ENCODE results near the gene THRA.

THRA gene

GRCh38 chr17:40098846-40099618, 36.3 kb downstream of the THRA start:
- DNase-seq (ENCODE audit: low read depth in 2 of 2), result peak; percentile 96 to 98

- no peak for DNase-seq (ENCODE audit: low read depth in 2 of 2)
These were observed 37.1 kb downstream of the THRA start for GRCh38 chr17:40099619-40100418.

- no peak for DNase-seq (ENCODE audit: low read depth in 2 of 2)
These were observed 37.6 kb downstream of the THRA start, which contains the start of gene NR1D1 for GRCh38 chr17:40100419-40100668. Gene NR1D1, minus strand, starts transcription at chr17:40100589. Its CDS starts 495 bp downstream, at chr17:40100094.

GRCh38 chr17:40100669-40101366, 38.1 kb downstream of the THRA start:
- peak; percentile 72 to 79 for DNase-seq (ENCODE audit: low read depth in 2 of 2)

- no peak for DNase-seq (ENCODE audit: low read depth in 2 of 2)
These were observed 38.8 kb downstream of the THRA start for GRCh38 chr17:40101367-40102210.

- no peak for DNase-seq (ENCODE audit: low read depth in 2 of 2)
These were observed 40.4 kb downstream of the THRA start for GRCh38 chr17:40103071-40103661.

DNA sequence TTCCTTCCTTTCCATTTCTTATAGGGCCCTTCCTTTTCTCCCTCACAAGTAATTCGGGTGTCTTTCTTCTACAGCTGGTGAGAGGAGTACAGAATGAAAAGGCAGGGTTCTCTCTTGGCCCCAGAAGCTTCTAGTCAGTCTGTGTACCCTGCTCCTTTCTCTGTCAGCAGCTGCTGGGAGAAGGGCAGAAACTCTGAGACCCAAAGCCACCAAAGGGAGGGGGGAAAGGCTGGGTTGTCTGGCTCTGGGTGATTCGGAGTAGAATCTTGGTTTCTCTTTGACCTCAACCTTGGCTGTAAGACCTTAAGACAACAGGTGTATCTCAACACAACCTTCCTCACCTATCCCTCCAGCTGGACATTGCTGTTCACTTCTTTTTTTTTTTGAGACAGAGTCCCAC, 40.9 kb downstream of the THRA start:
- no peak for DNase-seq (ENCODE audit: low read depth in 2 of 2)

DNA sequence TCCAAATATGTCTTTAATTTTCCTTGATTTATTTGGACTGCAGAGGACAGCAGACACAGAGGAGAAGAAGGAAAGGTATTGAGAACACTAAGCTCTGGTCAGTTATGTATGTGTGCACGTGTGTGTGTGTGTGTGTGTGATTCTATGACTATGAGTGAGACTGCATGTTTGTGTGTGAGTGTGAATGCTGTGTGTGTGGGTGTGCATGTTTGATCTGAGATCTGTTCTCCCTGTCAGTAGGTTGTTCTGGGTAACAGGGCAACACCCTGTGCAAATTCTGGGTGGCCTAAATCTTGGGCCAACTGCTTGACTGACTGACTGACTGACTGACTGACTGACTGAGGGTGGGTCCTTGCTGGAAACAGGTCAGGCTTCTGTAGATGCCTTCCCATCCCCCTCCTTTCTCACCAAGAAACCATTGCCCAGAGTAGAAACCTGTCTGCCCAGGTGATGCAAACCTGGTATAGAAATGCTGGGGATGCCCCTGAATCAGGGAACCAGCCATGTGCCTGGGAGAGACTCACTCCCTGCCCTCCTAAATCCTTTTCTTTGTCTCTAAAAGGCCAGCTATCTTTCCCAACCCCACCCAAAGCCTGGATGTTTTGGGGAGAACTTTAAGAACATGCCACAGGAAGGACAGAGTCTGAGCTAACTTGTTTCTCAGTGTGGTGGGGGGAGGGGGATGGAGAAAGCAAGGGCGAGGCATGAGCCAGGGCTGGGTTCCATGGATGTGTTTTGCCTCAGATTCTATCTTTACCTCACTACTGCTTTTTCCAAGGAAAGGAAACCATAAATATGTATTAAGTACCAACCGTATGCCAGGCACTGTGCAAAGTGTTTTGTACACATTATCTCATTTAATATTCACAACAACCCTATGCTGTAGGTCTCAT, 42.1 kb downstream of the THRA start:
- DNase-seq (ENCODE audit: low read depth in 2 of 2), result no peak

DNA sequence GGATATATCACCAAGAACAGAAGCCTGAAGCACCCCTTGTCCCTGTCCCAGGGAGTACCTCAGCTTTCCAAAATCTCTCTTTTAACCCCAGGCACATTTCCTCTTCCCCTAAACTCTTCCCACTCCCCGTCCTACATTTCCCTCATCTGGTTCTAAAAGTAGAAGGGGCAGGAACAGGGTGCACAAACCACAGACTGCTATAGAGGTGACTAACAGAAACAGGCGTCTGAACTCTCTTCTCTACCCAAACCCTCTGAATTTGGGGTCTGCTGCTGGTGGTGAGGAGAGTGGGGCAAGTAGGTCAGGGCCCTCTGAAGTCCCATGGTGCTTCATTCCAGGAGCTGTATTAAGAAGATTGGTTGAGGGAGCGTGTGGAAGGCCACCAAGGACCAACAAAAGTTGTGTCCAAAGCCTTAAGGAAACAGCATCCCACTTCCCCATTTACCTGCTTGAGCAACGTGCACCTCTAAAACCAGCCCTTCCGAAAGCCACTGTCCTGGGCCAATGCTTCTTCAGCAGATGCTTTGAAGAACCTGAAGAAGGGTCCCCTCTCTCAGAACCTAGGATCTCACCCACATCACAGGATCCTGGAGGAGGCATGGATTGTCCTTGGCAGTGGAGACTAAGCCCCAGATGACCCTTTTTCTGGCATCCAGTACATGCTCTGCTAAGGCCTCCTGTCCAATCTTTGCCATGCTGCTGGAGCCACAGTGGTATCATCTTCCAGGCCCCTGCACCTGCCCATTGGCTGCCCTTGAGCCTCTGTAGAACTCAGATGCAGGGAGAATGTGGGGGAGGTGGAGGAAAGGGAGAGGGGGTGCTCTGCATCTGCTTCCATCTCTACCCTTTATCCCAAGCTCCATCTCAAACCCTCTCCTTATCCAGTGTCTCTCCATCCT, 43.3 kb downstream of the THRA start:
- DNase-seq (ENCODE audit: low read depth in 2 of 2), result no peak

DNA sequence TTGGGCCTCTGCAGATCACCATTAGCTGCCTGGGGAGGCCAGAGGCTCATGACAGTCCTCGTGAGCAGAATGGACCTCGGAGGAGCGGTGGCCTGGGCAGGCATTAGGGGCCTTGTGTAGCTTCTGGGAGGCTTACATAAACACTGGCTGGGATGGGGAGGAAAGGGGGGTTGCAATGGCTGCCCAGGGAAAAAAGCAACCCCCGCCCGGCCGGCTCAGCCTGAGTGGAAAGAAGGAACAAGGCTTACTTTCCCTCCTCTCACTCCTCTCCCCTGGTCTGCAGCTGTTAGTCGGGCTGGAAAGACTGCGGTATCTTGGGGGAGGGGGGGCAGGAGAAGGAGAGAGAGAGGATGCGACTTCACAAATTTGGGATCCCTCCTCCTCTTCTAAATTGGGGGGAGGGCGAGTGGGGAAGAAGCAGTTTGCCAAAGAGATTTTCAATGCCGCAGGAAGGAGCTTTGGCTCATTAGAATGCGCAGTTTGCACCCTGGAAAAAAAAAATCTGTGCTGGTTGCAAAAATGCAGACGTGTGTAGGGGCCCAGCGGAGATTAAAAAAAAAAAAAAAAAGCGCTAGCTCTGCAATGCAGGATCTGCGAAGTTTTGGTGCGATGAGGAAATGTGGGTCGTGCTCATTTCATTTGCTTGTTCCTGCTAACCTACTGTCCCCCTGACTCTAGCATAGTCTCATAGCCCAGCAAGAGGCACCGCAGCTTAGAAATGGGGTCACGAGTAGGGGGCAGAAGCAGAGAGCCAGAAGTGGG, 44.2 kb downstream of the THRA start:
- no peak for DNase-seq (ENCODE audit: low read depth in 2 of 2)

DNA sequence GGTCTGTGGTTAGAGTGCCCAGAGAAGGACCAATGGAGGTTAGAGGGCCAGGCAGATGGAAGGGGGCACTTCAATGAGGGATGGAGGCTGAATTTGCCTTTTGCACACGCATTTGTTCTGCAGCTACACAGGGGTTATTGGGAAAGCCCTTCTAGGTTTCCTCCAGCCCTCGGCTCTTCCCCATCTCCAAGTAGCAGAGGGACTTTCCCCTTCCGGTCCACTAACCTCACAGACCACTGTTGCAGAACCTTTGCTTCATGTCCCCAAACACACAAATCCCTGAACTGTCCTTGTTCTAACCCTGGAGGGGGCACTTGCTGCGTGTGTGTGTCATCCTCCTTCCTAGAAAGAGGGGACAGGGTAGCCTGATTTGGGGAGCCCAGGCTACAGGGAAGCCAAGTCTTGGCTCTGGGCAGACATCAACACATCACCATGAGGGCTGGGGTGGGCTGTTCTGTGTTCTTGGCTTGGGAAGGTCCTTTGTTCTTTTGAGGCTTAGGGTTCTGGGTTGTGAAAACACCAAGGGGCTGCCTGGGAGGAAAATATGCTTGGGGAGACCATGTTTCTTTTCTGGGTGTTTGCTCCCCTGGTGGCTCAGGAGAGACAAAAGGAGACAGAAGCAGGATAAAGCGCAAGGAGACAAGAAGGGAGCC, 44.9 kb downstream of the THRA start:
- no peak for DNase-seq (ENCODE audit: low read depth in 2 of 2)

DNA sequence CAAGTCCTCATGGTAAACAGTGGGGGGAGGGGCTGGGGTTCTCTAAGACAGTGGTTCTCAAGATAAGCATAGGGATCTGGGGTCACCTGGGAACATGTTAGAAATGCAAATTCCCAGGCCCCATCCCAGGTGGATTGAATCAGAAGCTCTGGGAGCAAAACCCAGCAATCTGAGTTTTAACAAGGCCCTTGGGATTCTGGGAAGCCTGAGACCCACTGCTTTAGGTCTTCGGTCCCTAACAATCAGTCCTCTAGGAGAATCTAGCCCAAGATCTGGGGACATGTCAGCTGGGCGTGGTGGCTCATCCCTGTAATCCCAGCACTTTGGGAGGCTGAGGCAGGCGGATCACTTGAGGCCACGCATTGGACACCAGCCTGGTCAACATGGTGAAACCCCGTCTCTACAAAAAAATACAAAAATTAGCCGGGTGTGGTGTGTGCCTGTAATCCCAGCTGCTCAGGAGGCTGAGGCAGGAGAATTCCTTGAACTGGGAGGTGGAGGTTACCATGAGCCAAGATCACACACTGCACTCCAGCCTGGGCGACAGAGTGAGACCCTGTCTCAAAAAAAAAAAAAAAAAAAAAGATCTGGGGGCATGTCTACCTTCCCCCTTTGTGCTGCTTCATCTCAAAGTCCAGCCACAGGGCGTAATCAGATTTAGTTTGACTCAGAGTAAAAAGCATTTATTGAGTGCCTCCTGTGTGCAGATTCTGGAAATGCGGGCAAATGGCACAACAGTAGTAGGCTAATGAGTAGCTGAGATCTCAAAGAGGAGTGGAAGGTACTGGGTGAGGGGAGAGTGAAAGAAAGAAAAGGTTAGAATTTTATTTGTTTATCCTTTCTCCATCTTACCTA, 46.4 kb downstream of the THRA start:
- DNase-seq (ENCODE audit: low read depth in 2 of 2), result no peak

DNA sequence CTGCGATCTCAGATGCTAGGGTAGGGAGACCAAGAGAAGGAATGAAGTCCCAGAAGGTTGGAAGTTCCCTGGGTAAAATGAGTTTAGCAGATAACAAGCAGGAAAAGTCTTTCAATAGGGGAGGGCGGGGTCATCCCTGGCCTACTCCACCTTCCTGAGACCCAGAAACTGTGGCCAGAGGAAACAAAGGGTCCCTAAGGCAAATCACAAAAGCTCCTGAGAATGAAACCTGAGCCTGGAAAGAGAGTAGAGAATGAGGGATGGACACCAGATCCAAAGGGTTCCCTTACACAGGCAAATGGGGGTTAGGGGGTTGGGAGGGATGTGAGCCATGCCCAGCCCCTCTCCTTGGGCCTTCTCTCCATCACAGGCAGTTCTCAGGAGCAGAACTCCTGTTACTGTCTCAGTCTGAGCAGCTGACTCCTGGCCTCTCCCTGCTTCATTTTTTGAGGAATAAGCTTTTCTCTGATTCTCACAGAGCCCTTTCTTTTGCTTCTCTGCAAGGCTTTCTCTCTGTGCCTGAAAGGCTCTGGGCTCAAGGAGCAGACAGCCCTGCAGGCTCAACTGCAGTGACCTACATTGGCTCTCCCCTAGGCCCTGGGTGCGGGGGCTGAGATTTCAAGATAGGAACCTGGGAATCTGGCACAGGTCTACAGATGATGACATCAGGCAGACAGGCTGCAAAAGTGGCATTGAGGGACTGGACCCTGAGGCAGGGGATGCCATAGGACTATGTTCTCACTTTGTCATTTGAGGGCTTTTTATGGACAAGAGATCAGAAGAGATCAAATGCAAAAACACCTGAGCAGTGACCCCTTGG, 47.5 kb downstream of the THRA start:
- DNase-seq (ENCODE audit: low read depth in 2 of 2), result no peak

DNA sequence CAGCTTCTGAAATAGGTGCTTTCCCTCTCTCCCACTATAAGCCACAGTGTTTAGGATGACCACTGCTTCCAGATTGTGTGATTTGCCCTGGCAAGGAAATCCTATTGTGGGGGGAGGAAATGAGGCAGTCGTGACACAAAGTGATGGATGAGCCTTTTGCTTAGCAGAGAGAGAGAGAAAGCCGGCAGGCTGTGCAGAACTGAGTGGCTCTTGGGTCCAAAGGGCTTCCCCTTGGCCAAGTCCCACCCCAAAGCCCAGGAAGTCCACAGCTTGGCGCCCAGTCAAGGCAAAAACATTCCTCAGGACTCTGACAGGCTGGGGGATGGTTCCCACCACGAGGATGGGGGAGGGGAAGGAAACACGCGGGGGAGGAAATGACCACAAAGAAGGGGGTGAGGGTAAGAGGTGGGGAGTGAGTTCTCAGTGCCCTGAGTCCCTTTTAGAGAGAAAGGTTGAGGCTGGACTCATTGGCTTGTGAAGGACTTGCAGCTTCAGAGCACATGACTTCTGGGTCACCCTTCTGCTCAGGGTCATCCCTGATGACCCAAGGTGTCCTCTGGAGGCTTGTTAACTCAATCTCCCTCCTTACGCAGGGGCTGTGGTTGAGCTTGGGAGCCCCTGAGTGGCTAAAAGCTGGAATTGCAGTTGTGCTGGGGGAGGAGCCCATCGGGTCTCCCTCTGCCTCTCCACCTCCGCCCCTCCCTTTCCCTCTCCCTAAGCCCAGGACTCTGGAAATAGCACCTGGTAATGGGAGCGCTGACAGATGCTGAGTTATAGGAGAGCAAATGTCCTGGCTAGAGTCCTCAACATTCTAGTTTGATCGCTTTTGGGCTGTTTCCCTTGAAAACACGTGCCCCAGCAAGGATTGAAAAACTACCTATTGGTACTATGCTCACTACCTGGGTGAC, 48.7 kb downstream of the THRA start:
- DNase-seq (ENCODE audit: low read depth in 2 of 2), result no peak

DNA sequence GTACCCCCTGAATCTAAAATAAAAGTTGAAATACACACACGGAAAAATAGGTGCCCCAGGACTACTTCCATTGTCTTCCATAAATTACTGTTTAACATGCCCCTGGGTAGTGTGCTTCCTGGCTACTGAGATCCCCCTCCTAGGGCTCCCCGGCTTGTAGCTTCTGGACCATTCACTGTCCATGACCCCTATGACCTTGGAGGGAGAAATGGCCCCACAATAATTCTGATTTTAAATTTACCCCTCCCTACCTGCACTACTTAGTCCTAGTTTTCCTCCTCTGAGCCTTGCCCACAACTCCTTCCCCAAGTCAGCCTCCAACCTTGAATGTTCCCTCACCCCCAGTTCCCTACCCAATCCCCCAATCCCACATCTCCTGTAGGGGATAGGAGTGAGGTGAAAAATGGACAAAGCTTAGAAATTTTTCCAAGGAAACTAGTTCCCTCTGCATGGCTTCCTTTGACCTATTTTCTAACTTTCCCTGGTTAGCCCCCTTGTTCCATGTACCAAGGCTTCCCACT, 49.5 kb downstream of the THRA start:
- DNase-seq (ENCODE audit: low read depth in 2 of 2), result no peak

Data from stimulated activated CD8-positive, alpha-beta memory T cell treated with anti-CD3 and anti-CD28 coated beads, Interleukin-2, amount 100 ng/mL, for 1 hour (primary cell).